HCT116 (cell line): ENCODE data around the gene AARS1. TPM values are rescaled to one million over a fixed set of nuclear protein-coding genes. Genes with fewer than 3 reads are reported as not detected.
"Not testable (repeated sequence)": the region's sequence is repeated elsewhere in the genome, so short reads cannot be mapped to it uniquely, and the experiment has no call there.

Experiments
- ATAC-seq: fragments of 200-7000 bp; cut with Tn5 transposase; 2 replicates; pipeline ENCODE4 v1.9.1; 2020; ENCODE audit warnings: mild to moderate bottlenecking, moderate library complexity
- BruUV-seq: library from RNA; stranded (reverse); fragments of 400-500 nt; replicated peaks from 2 replicates; lab custom pipeline; 2021; lab: Mats Ljungman, UMichigan
- CTCF ChIA-PET: fragments of 300-600 bp; sonication (Branson Sonifier 250); formaldehyde crosslinking; loops from one replicate; lab custom pipeline; 2021; ENCODE audit warnings: antibody characterized with exemption; lab: Charles Lee
- POLR2A ChIA-PET: fragments of 300-600, 350-600 bp; sonication (Branson Sonifier 250); formaldehyde crosslinking; loops from one replicate; lab custom pipeline; 2021; ENCODE audit warnings: antibody characterized with exemption; lab: Charles Lee
- RAD21 ChIA-PET, 2 experiments: fragments of 300-600 bp; sonication (Branson Sonifier 250); formaldehyde crosslinking; loops; one replicate each; lab custom pipeline; 2023; ENCODE audit warnings: low total read pairs in 2 of 2; ENCODE audit not compliant: uncharacterized antibody in 2 of 2, unreplicated experiment in 2 of 2, low non-redundant PET in 1 of 2; lab: Charles Lee
- DNase-seq: peaks from one replicate; pipeline ENCODE4 v3.0.0-alpha.2; 2010; ENCODE audit warnings: low read depth, low spot score
- H2AFZ ChIP-seq: fragments of 200-600 bp; shearing (Covaris generic), sonication (generic); 2 replicates; pipeline ENCODE4 v1.6.1; 2017; ENCODE audit warnings: low read depth, mixed run types, mixed read lengths, antibody characterized with exemption, low read length; ENCODE audit not compliant: poor library complexity, severe bottlenecking
- H3K27ac ChIP-seq: 2 replicates; pipeline ENCODE4 v1.5.1; 2012; ENCODE audit warnings: low read depth, low read length
- H3K27me3 ChIP-seq: fragments of 200-600 bp; sonication (generic); 2 replicates; pipeline ENCODE4 v1.6.1; 2016; ENCODE audit warnings: mixed run types, low read length, mixed read lengths; ENCODE audit not compliant: insufficient read depth
- H3K36me3 ChIP-seq, 2 experiments: fragments of 200-500 bp in 1 of 2; fragments of 200-600 bp in 1 of 2; sonication (Bioruptor generic) in 1 of 2; sonication (generic) in 1 of 2; 2 replicates each; pipeline versions ENCODE4 v1.5.1 to v1.6.1; 2014 to 2016; ENCODE audit warnings: low read length in 2 of 2, inconsistent platforms in 1 of 2, mixed read lengths in 1 of 2, mixed run types in 1 of 2; ENCODE audit not compliant: insufficient read depth in 2 of 2, control insufficient read depth in 1 of 2
- H3K4me1 ChIP-seq, 2 experiments: fragments of 200-600 bp in 1 of 2; sonication (generic) in 1 of 2; 2 replicates each; pipeline versions ENCODE4 v1.5.1 to v1.6.1; 2012 to 2017; ENCODE audit warnings: low read length in 2 of 2, inconsistent platforms in 1 of 2, mild to moderate bottlenecking in 1 of 2, mixed read lengths in 1 of 2, mixed run types in 1 of 2, moderate library complexity in 1 of 2; ENCODE audit not compliant: insufficient read depth in 2 of 2, control insufficient read depth in 1 of 2
- H3K4me2 ChIP-seq: fragments of 200-600 bp; sonication (generic); 2 replicates; pipeline ENCODE4 v1.6.1; 2017; ENCODE audit warnings: mixed run types, low read length, mixed read lengths
- H3K4me3 ChIP-seq, 2 experiments: fragments of 200-600 bp in 1 of 2; sonication (generic) in 1 of 2; replicated peaks in 1 of 2; 2 replicates each; pipeline ENCODE4 v1.5.1; 2011 to 2016; ENCODE audit warnings: low read length in 2 of 2, control low read depth in 1 of 2, low read depth in 1 of 2, mild to moderate bottlenecking in 1 of 2, mixed read lengths in 1 of 2, mixed run types in 1 of 2
- H3K79me2 ChIP-seq: fragments of 200-600 bp; sonication (generic); 2 replicates; pipeline ENCODE4 v1.6.1; 2017; ENCODE audit warnings: mild to moderate bottlenecking, mixed run types, low read length, moderate library complexity, mixed read lengths; ENCODE audit not compliant: insufficient read depth
- H3K9ac ChIP-seq: fragments of 200-600 bp; sonication (generic); 2 replicates; pipeline ENCODE4 v1.6.1; 2016; ENCODE audit warnings: low read length, mixed read lengths
- H3K9me2 ChIP-seq: fragments of 200-600 bp; sonication (generic), shearing (Covaris generic); 2 replicates; pipeline ENCODE4 v1.6.1; 2017; ENCODE audit warnings: mixed run types, mild to moderate bottlenecking, moderate library complexity; ENCODE audit not compliant: insufficient read depth
- H3K9me3 ChIP-seq, 2 experiments: fragments of 200-500 bp in 1 of 2; fragments of 200-600 bp in 1 of 2; sonication (Bioruptor generic) in 1 of 2; sonication (generic) in 1 of 2; 2 replicates each; pipeline ENCODE4 v1.6.1; 2014 to 2017; ENCODE audit warnings: low read length in 2 of 2, mixed read lengths in 2 of 2, inconsistent platforms in 1 of 2, low read depth in 1 of 2, mild to moderate bottlenecking in 1 of 2, mixed run types in 1 of 2, moderate library complexity in 1 of 2; ENCODE audit not compliant: control insufficient read depth in 1 of 2, insufficient read depth in 1 of 2
- H4K20me1 ChIP-seq: fragments of 200-600 bp; sonication (generic), shearing (Covaris generic); 2 replicates; pipeline ENCODE4 v1.6.1; 2017; ENCODE audit warnings: mixed run types, mild to moderate bottlenecking, moderate library complexity; ENCODE audit not compliant: insufficient read depth
- intact Hi-C: fragments of 100-400 bp; cut with micrococcal nuclease; formaldehyde crosslinking; loops from 2 replicates; pipeline ENCODE4 v1.10.0; 2022
- total RNA-seq: library from RNA; stranded (reverse); gene quantifications from one replicate; pipeline ENCODE4 v1.2.1, GENCODE V29; 2021; ENCODE audit not compliant: unreplicated experiment

Gene AARS1
- total RNA-seq, 1 experiment from 2014 or later: 215 TPM

DNA sequence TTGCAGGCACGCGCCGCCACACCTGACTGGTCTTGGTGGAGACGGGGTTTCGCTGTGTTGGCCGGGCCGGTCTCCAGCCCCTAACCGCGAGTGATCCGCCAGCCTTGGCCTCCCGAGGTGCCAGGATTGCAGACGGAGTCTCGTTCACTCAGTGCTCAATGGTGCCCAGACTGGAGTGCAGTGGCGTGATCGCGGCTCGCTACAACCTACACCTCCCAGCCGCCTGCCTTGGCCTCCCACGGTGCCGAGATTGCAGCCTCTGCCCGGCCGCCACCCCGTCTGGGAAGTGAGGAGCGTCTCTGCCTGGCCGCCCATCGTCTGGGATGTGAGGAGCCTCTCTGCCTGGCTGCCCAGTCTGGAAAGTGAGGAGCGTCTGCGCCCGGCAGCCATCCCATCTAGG lies 85.3 kb downstream of the AARS1 start:
- H3K27ac ChIP-seq, H3K4me1 ChIP-seq, RAD21 ChIA-PET: not testable (repeated sequence)

GRCh38 chr16:70203508-70203907 lies 85.8 kb downstream of the AARS1 start:
- H3K27me3 ChIP-seq, DNase-seq, BruUV-seq, H3K27ac ChIP-seq, H3K4me1 ChIP-seq, H3K4me2 ChIP-seq, H4K20me1 ChIP-seq, H3K79me2 ChIP-seq, H3K4me3 ChIP-seq, H3K9me2 ChIP-seq, H3K9me3 ChIP-seq, ATAC-seq, POLR2A ChIA-PET, intact Hi-C loops, CTCF ChIA-PET, RAD21 ChIA-PET, H2AFZ ChIP-seq, H3K9ac ChIP-seq, H3K36me3 ChIP-seq: not testable (repeated sequence)

More for the DNA sequence above, 85.3 kb downstream of the AARS1 start:
- H3K9me2 ChIP-seq, ATAC-seq, H3K36me3 ChIP-seq, H3K4me2 ChIP-seq, H3K27me3 ChIP-seq, intact Hi-C loops, H2AFZ ChIP-seq, DNase-seq, H3K4me3 ChIP-seq, H4K20me1 ChIP-seq, H3K9me3 ChIP-seq, POLR2A ChIA-PET, H3K9ac ChIP-seq, CTCF ChIA-PET, H3K79me2 ChIP-seq, BruUV-seq: not testable (repeated sequence)

Other genes with a start within 250 kb of the AARS1 start
- gene PDPR, start 175.2 kb downstream of the AARS1 start, total RNA-seq: 28.5 TPM
- 0.59 TPM for gene CLEC18C, start 115.7 kb downstream of the AARS1 start, total RNA-seq
- 22.9 TPM for gene EXOSC6, start 37.6 kb downstream of the AARS1 start, total RNA-seq
- gene DDX19B, start 9.7 kb upstream of the AARS1 start, total RNA-seq: 36.6 TPM
- 43.4 TPM for gene DDX19A, start 57.4 kb upstream of the AARS1 start, total RNA-seq
- gene ST3GAL2, start 149.6 kb upstream of the AARS1 start, total RNA-seq: 9.5 TPM
- 17.1 TPM for gene FCSK, start 165.1 kb upstream of the AARS1 start, total RNA-seq
- 54.2 TPM for gene COG4, start 234.0 kb upstream of the AARS1 start, total RNA-seq
- 403 TPM for gene SF3B3, start 234.3 kb upstream of the AARS1 start, total RNA-seq